Prostate gland (tissue), 2 donors: Measurements from ENCODE around the gene NYNRIN. TPM values are rescaled to one million over a fixed set of nuclear protein-coding genes. Genes with fewer than 3 reads are reported as not detected.
"Not testable (repeated sequence)": the region's sequence is repeated elsewhere in the genome, so short reads cannot be mapped to it uniquely, and the experiment has no call there.

ENCODE experiments used
- DNase-seq: peaks from one replicate; pipeline ENCODE4 v3.0.0-alpha.2; 2019; ENCODE audit warnings: low spot score
- H3K27ac ChIP-seq, 2 donors: fragments of 200-600 bp; sonication (generic); 2 replicates each; pipeline ENCODE4 v1.5.1; 2017 to 2019
- H3K27me3 ChIP-seq: fragments of 200-600 bp; sonication (generic); replicated peaks from 2 replicates; pipeline ENCODE4 v1.5.1; 2019; ENCODE audit not compliant: insufficient read depth
- H3K36me3 ChIP-seq, 2 donors: fragments of 200-600 bp; sonication (generic); 1 replicate in 1 of 2; 2 replicates in 1 of 2; pipeline versions ENCODE4 v1.5.1 to v1.8.1; 2017 to 2019
- H3K4me1 ChIP-seq: fragments of 200-600 bp; sonication (generic); replicated peaks from 2 replicates; pipeline ENCODE4 v1.5.1; 2019
- H3K4me3 ChIP-seq, 2 donors: fragments of 200-600 bp; sonication (generic); 2 replicates each; pipeline ENCODE4 v1.5.1; 2017 to 2019
- H3K9me3 ChIP-seq: fragments of 200-600 bp; sonication (generic); 2 replicates; pipeline ENCODE4 v1.5.1; 2017
- CTCF ChIP-seq, 4 experiments: fragments of 200-600 bp in 2 of 4; fragments of 450-650 bp in 2 of 4; sonication (generic) in 2 of 4; IDR thresholded peaks; 1 replicate in 3 of 4; 2 replicates in 1 of 4; pipeline ENCODE4 v1.5.1; 2016 to 2019; ENCODE audit warnings: antibody characterized with exemption in 4 of 4, mild to moderate bottlenecking in 2 of 4, moderate library complexity in 2 of 4
- POLR2A ChIP-seq: fragments of 450-650 bp; IDR thresholded peaks from one replicate; pipeline ENCODE4 v1.6.1; 2016; ENCODE audit warnings: antibody characterized with exemption, mild to moderate bottlenecking
- POLR2AphosphoS5 ChIP-seq: sonication (generic); formaldehyde crosslinking; IDR thresholded peaks from one replicate; pipeline ENCODE4 v1.6.1; 2017; ENCODE audit warnings: antibody characterized with exemption
- WGBS: methylation state at CpG from one replicate; pipeline ENCODE4 v1.1.5; 2018; 5-methylcytosine and 5-hydroxymethylcytosine counted together
- intact Hi-C: fragments of 100-400 bp; cut with DNase I; formaldehyde crosslinking; loops from one replicate; pipeline ENCODE4 v1.14.2; 2022
- total RNA-seq, 2 donors: library from RNA; depleted of rRNA; stranded (reverse); fragments of >200 nt; gene quantifications; one replicate each; pipeline ENCODE4 v1.1.0, GENCODE V29; 2016

NYNRIN gene
- total RNA-seq = 10 to 100 TPM; 10.5 to 26.5 TPM

- Histone ChIP-seq H3K27me3 (no peaks in the 10 kb centered on the region), H3K9me3 (no peaks in the 10 kb centered on the region), H3K4me1 (no peaks in the 10 kb centered on the region), H3K27ac (peak within 1 kb of the TSS; percentile 68 to 73), H3K36me3 (no peaks in the 10 kb centered on the region), H3K4me3 (peak within 1 kb of the TSS; percentile 44 to 53)
- WGBS = 2% methylated on average over 50 of the region's 57 CpGs
- intact Hi-C loops = no loop called here
- no peak for DNase-seq
- TF ChIP-seq POLR2AphosphoS5 = no peak
- TF ChIP-seq CTCF (IDR thresholded peaks at IDR 0.05) = no peak
- TF ChIP-seq POLR2A = peak; percentile 33
Observed at GRCh38 chr14:24398653-24399446, at the start of gene NYNRIN. Gene NYNRIN, plus strand, starts transcription at chr14:24399003. Its CDS starts 244 bp downstream, at chr14:24399247.

GRCh38 chr14:24349742-24350141, 49.1 kb upstream of the NYNRIN start:
- Histone ChIP-seq H3K4me3 (no peak overlapping the region), H3K4me1 (no peaks in the 10 kb centered on the region), H3K27ac (no peak overlapping the region), H3K36me3 (no peaks in the 10 kb centered on the region), H3K27me3 (no peaks in the 10 kb centered on the region), H3K9me3 (no peaks in the 10 kb centered on the region)
- no peak for DNase-seq
- TF ChIP-seq CTCF (IDR thresholded peaks at IDR 0.05) (no peak), POLR2AphosphoS5 (no peak), POLR2A (no peak)
- intact Hi-C loops = no loop called here
- WGBS = 67% methylated on average over 5 of the region's 5 CpGs

GRCh38 chr14:24351517-24351916, 47.3 kb upstream of the NYNRIN start:
- intact Hi-C loops = no loop called here

GRCh38 chr14:24353559-24354481, 45.0 kb upstream of the NYNRIN start:
- no peaks in the 10 kb centered on the region for H3K4me1 ChIP-seq
- H3K36me3 ChIP-seq = no peaks in the 10 kb centered on the region
- intact Hi-C loops = no loop called here
- H3K4me3 ChIP-seq = no peak overlapping the region
- DNase-seq = no peak
- no peaks in the 10 kb centered on the region for H3K27me3 ChIP-seq
- TF ChIP-seq CTCF (IDR thresholded peaks at IDR 0.05) (no peak), POLR2A (no peak), POLR2AphosphoS5 (no peak)
- WGBS = 76% methylated on average over 5 of the region's 5 CpGs
- no peak overlapping the region for H3K27ac ChIP-seq
- no peaks in the 10 kb centered on the region for H3K9me3 ChIP-seq

More at GRCh38 chr14:24351517-24351916, 47.3 kb upstream of the NYNRIN start:
- Histone ChIP-seq H3K9me3 (no peaks in the 10 kb centered on the region), H3K36me3 (no peaks in the 10 kb centered on the region), H3K27ac (no peak overlapping the region), H3K4me1 (no peaks in the 10 kb centered on the region), H3K4me3 (no peak overlapping the region), H3K27me3 (no peaks in the 10 kb centered on the region)
- WGBS = 8% methylated on average over 4 of the region's 4 CpGs
- TF ChIP-seq POLR2AphosphoS5 (no peak), POLR2A (no peak)
- DNase-seq = no peak

- H3K4me1 ChIP-seq, DNase-seq, H3K9me3 ChIP-seq, H3K4me3 ChIP-seq, H3K36me3 ChIP-seq, H3K27me3 ChIP-seq, H3K27ac ChIP-seq, intact Hi-C loops: not testable (repeated sequence)
- WGBS = 86% methylated on average over 3 of the region's 3 CpGs
Observed at GRCh38 chr14:24354482-24354825, 44.3 kb upstream of the NYNRIN start.
